HS-27A (cell line): Measurements from ENCODE around the gene CHD5.
"Not testable (repeated sequence)": the region's sequence is repeated elsewhere in the genome, so short reads cannot be mapped to it uniquely, and the experiment has no call there.

Source experiments
- DNase-seq: peaks from one replicate; pipeline ENCODE4 v3.0.0-alpha.2; 2012; ENCODE audit warnings: low read depth, missing footprints

CHD5 gene

GRCh38 chr1:6180268-6180706, at the start of gene CHD5:
CHD5 (minus strand) TSS chr1:6180321; CDS start chr1:6180023, 298 bp downstream.
- DNase-seq: no peak

- no peak for DNase-seq
Observed at GRCh38 chr1:6225651-6226050, 45.5 kb upstream of the CHD5 start.

GRCh38 chr1:6224718-6225117, 44.6 kb upstream of the CHD5 start:
- DNase-seq: no peak

GRCh38 chr1:6223617-6224016, 43.5 kb upstream of the CHD5 start:
- no peak for DNase-seq

GRCh38 chr1:6222636-6223035, 42.5 kb upstream of the CHD5 start:
- DNase-seq: no peak

GRCh38 chr1:6221210-6221784, 41.2 kb upstream of the CHD5 start:
- no peak for DNase-seq

GRCh38 chr1:6220236-6220635, 40.1 kb upstream of the CHD5 start:
- DNase-seq: no peak

GRCh38 chr1:6219641-6220040, 39.5 kb upstream of the CHD5 start:
- DNase-seq: not testable (repeated sequence)

GRCh38 chr1:6218375-6219164, 38.4 kb upstream of the CHD5 start:
- DNase-seq: no peak

- no peak for DNase-seq
Observed at GRCh38 chr1:6212193-6212959, 32.3 kb upstream of the CHD5 start.

GRCh38 chr1:6211731-6212130, 31.6 kb upstream of the CHD5 start:
- DNase-seq: no peak

- no peak for DNase-seq
Observed at GRCh38 chr1:6210591-6211355, 30.7 kb upstream of the CHD5 start.

- DNase-seq: no peak
Observed at GRCh38 chr1:6209661-6210580, 29.8 kb upstream of the CHD5 start.

GRCh38 chr1:6208723-6209660, 28.9 kb upstream of the CHD5 start:
- DNase-seq: no peak

GRCh38 chr1:6207921-6208320, 27.8 kb upstream of the CHD5 start:
- DNase-seq: no peak

- no peak for DNase-seq
Observed at GRCh38 chr1:6207075-6207885, 27.2 kb upstream of the CHD5 start.

- DNase-seq: no peak
Observed at GRCh38 chr1:6206520-6206855, 26.4 kb upstream of the CHD5 start.

GRCh38 chr1:6205849-6206519, 25.9 kb upstream of the CHD5 start, which contains the start of gene RNF207:
RNF207 (plus strand) TSS chr1:6206119; CDS start chr1:6206536, 417 bp downstream.
- no peak for DNase-seq

GRCh38 chr1:6202256-6202655, 22.1 kb upstream of the CHD5 start:
- no peak for DNase-seq
